GM21390 (cell line): ENCODE results near the gene TINAG.

Experiments used
- ATAC-seq: cut with Tn5 transposase; IDR thresholded peaks from one replicate; pipeline ENCODE4 v1.9.1; 2021; ENCODE audit not compliant: unreplicated experiment

The TINAG gene

GRCh38 chr6:54308289-54308985, at the start of gene TINAG:
Gene TINAG (plus strand): TSS chr6:54308441. CDS start chr6:54308551, 110 bp downstream.
- no peak for ATAC-seq

GRCh38 chr6:54260025-54260424, 48.2 kb upstream of the TINAG start:
- no peak for ATAC-seq

- no peak for ATAC-seq
Measured at GRCh38 chr6:54262499-54262898, 45.7 kb upstream of the TINAG start.

GRCh38 chr6:54262971-54263370, 45.3 kb upstream of the TINAG start:
- ATAC-seq = no peak

GRCh38 chr6:54264581-54265272, 43.5 kb upstream of the TINAG start:
- ATAC-seq = no peak

- no peak for ATAC-seq
Measured at GRCh38 chr6:54266400-54266923, 41.8 kb upstream of the TINAG start.

GRCh38 chr6:54267798-54268197, 40.4 kb upstream of the TINAG start:
- no peak for ATAC-seq

- ATAC-seq = no peak
Measured at GRCh38 chr6:54273214-54273820, 34.9 kb upstream of the TINAG start.

GRCh38 chr6:54274383-54274782, 33.9 kb upstream of the TINAG start:
- ATAC-seq = no peak

- ATAC-seq = no peak
Measured at GRCh38 chr6:54282186-54282585, 26.1 kb upstream of the TINAG start.

- no peak for ATAC-seq
Measured at GRCh38 chr6:54284161-54284860, 23.9 kb upstream of the TINAG start.

GRCh38 chr6:54285595-54285994, 22.6 kb upstream of the TINAG start:
- ATAC-seq = no peak

GRCh38 chr6:54286141-54286540, 22.1 kb upstream of the TINAG start:
- no peak for ATAC-seq

GRCh38 chr6:54288474-54288873, 19.8 kb upstream of the TINAG start:
- ATAC-seq = no peak

- no peak for ATAC-seq
Measured at GRCh38 chr6:54289426-54289825, 18.8 kb upstream of the TINAG start.

GRCh38 chr6:54291146-54291545, 17.1 kb upstream of the TINAG start:
- ATAC-seq = peak; percentile 69

GRCh38 chr6:54291738-54292137, 16.5 kb upstream of the TINAG start:
- peak; percentile 91 for ATAC-seq

- ATAC-seq = no peak
Measured at GRCh38 chr6:54294965-54295532, 13.2 kb upstream of the TINAG start.

GRCh38 chr6:54299542-54300269, 8.5 kb upstream of the TINAG start:
- no peak for ATAC-seq

- ATAC-seq = no peak
Measured at GRCh38 chr6:54301770-54302169, 6.5 kb upstream of the TINAG start.
